Right cardiac atrium (tissue), 5 donors: ENCODE data around the gene CLMN. TPM values are rescaled to one million over a fixed set of nuclear protein-coding genes. Genes with fewer than 3 reads are reported as not detected.

Experiments
- ATAC-seq, 2 donors: fragments of 200-7000 bp; cut with Tn5 transposase; one replicate each; pipeline versions ENCODE4 v1.8.0 to v1.9.1; 2020; ENCODE audit warnings: moderate library complexity in 2 of 2, mild to moderate bottlenecking in 1 of 2
- DNase-seq, 3 donors: peaks; one replicate each; pipeline ENCODE4 v3.0.0-alpha.2; 2020
- H3K27ac ChIP-seq: one replicate; pipeline ENCODE4 v1.5.1; 2013; ENCODE audit warnings: mild to moderate bottlenecking, low read length, control low read depth, moderate library complexity
- H3K27me3 ChIP-seq: one replicate; pipeline ENCODE4 v1.6.1; 2013; ENCODE audit not compliant: control insufficient read depth, insufficient read depth
- H3K4me1 ChIP-seq: one replicate; pipeline ENCODE4 v1.6.1; 2013; ENCODE audit warnings: low read length; ENCODE audit not compliant: control insufficient read depth, insufficient read depth
- H3K4me3 ChIP-seq: one replicate; pipeline ENCODE4 v1.5.1; 2013; ENCODE audit warnings: low read length, control low read depth
- H3K9me3 ChIP-seq: one replicate; pipeline ENCODE4 v1.6.1; 2013; ENCODE audit warnings: low read length; ENCODE audit not compliant: control insufficient read depth
- WGBS: extraction: QIAGEN DNeasy Blood & Tissue Kit; methylation state at CpG from one replicate; pipeline ENCODE4 v1.1.7; 2013; 5-methylcytosine and 5-hydroxymethylcytosine counted together
- intact Hi-C, 4 donors: fragments of 100-400 bp; cut with DNase I; formaldehyde crosslinking; loops; one replicate each; pipeline versions ENCODE4 v1.11.0 to v1.14.0; 2022 to 2023
- polyA plus RNA-seq: library from polyadenylated mRNA; stranded (reverse); fragments of 200-250 nt; gene quantifications from one replicate; pipeline ENCODE4 v1.2.3, GENCODE V29; 2013
- total RNA-seq, 4 donors: library from RNA; stranded (reverse); fragmentation: NEBNext Ultra II Directional; extraction: Animal tissue kit (Norgen Biotek cat#: 25700); gene quantifications; one replicate each; pipeline ENCODE4 v1.2.1, GENCODE V29; 2021
- donor health status: healthy with polysubstance abuse.
- donor health status: DM: no; HTN: yes; CAD: no.
- donor health status: DM: no; HTN: no; CAD: no.
- donor health status: DM: no; HTN: yes; CAD: no; lungs with severe emphysema.
- donor health status: DM: yes; HTN: yes; CAD: no.

Gene CLMN
- total and polyA plus RNA-seq, 5 donors = 3.1 to 9.1 (median 6.4) TPM

GRCh38 chr14:95265106-95266094 lies 54.3 kb downstream of the CLMN start:
- intact Hi-C loops = no loop called here
- no peaks in the 10 kb centered on the region for H3K9me3 ChIP-seq
- H3K4me1 ChIP-seq = peaks cover 11% of the 10 kb centered on the region
- ATAC-seq (peak; percentile 58 to 78), DNase-seq (no peak)
- 46% methylated on average over 12 of the region's 12 CpGs for WGBS
- H3K27me3 ChIP-seq = no peaks in the 10 kb centered on the region
- H3K4me3 ChIP-seq = no peak overlapping the region
- no peak overlapping the region for H3K27ac ChIP-seq

- intact Hi-C loops = no loop called here
- Histone ChIP-seq H3K4me3 (no peak overlapping the region), H3K27ac (no peak overlapping the region), H3K9me3 (no peaks in the 10 kb centered on the region), H3K4me1 (peaks cover 16% of the 10 kb centered on the region), H3K27me3 (no peaks in the 10 kb centered on the region)
- DNase-seq = no peak
- 91% methylated on average over 10 of the region's 10 CpGs for WGBS
- no peak for ATAC-seq
These were observed 55.3 kb downstream of the CLMN start for GRCh38 chr14:95264271-95264973.

GRCh38 chr14:95263527-95264231 lies 56.0 kb downstream of the CLMN start:
- H3K27ac ChIP-seq = no peak overlapping the region
- no peak overlapping the region for H3K4me3 ChIP-seq
- no peaks in the 10 kb centered on the region for H3K27me3 ChIP-seq
- H3K4me1 ChIP-seq = peaks cover 16% of the 10 kb centered on the region
- no peaks in the 10 kb centered on the region for H3K9me3 ChIP-seq
- DNase-seq = no peak
- no peak for ATAC-seq
- intact Hi-C loops = no loop called here
- 96% methylated on average over 7 of the region's 7 CpGs for WGBS

GRCh38 chr14:95262511-95262891 lies 57.2 kb downstream of the CLMN start:
- H3K9me3 ChIP-seq = no peaks in the 10 kb centered on the region
- no peak overlapping the region for H3K4me3 ChIP-seq
- H3K27me3 ChIP-seq = no peaks in the 10 kb centered on the region
- intact Hi-C loops = no loop called here
- peaks cover 16% of the 10 kb centered on the region for H3K4me1 ChIP-seq
- WGBS = 77% methylated on average over 3 of the region's 3 CpGs
- DNase-seq (no peak), ATAC-seq (no peak)
- no peak overlapping the region for H3K27ac ChIP-seq

- H3K4me1 ChIP-seq = peaks cover 16% of the 10 kb centered on the region
- intact Hi-C loops = no loop called here
- no peaks in the 10 kb centered on the region for H3K9me3 ChIP-seq
- DNase-seq (peak in 2 of 3 donors; percentile 63 to 74), ATAC-seq (peak; percentile 50 to 68)
- no peaks in the 10 kb centered on the region for H3K27me3 ChIP-seq
- H3K27ac ChIP-seq = peak overlapping the region; percentile 48
- 53% methylated on average over 16 of the region's 16 CpGs for WGBS
- no peak overlapping the region for H3K4me3 ChIP-seq
These were observed 57.8 kb downstream of the CLMN start for GRCh38 chr14:95261616-95262510.

- intact Hi-C loops = no loop called here
- Histone ChIP-seq H3K4me3 (no peak overlapping the region), H3K27me3 (no peaks in the 10 kb centered on the region), H3K4me1 (peaks cover 15% of the 10 kb centered on the region), H3K27ac (no peak overlapping the region), H3K9me3 (no peaks in the 10 kb centered on the region)
- DNase-seq (no peak), ATAC-seq (no peak)
- 74% methylated on average over 19 of the region's 19 CpGs for WGBS
These were observed 59.0 kb downstream of the CLMN start for GRCh38 chr14:95260537-95261361.

GRCh38 chr14:95258754-95259593 lies 60.7 kb downstream of the CLMN start:
- peaks cover 11% of the 10 kb centered on the region for H3K4me1 ChIP-seq

GRCh38 chr14:95258156-95258555 lies 61.6 kb downstream of the CLMN start:
- DNase-seq = no peak
- no peak overlapping the region for H3K27ac ChIP-seq
- no peak for ATAC-seq
- intact Hi-C loops = no loop called here
- H3K4me1 ChIP-seq = peaks cover 11% of the 10 kb centered on the region
- no peaks in the 10 kb centered on the region for H3K27me3 ChIP-seq
- no peak overlapping the region for H3K4me3 ChIP-seq
- no peaks in the 10 kb centered on the region for H3K9me3 ChIP-seq
- whole genome bisulfite sequencing = 98% methylated on average over 2 of the region's 2 CpGs

More at GRCh38 chr14:95258754-95259593, 60.7 kb downstream of the CLMN start:
- no peaks in the 10 kb centered on the region for H3K9me3 ChIP-seq
- DNase-seq = no peak
- no peak overlapping the region for H3K4me3 ChIP-seq
- H3K27me3 ChIP-seq = no peaks in the 10 kb centered on the region
- no peak overlapping the region for H3K27ac ChIP-seq
- ATAC-seq = no peak
- intact Hi-C loops = no loop called here
- 52% methylated on average over 12 of the region's 12 CpGs for WGBS

GRCh38 chr14:95257521-95257920 lies 62.2 kb downstream of the CLMN start:
- no peak overlapping the region for H3K27ac ChIP-seq
- ATAC-seq (no peak), DNase-seq (no peak)
- H3K4me3 ChIP-seq = no peak overlapping the region
- H3K27me3 ChIP-seq = no peaks in the 10 kb centered on the region
- no peaks in the 10 kb centered on the region for H3K9me3 ChIP-seq
- intact Hi-C loops = no loop called here
- H3K4me1 ChIP-seq = peaks cover 11% of the 10 kb centered on the region
- WGBS = 93% methylated on average over 11 of the region's 11 CpGs
